ENCODE measurements around the gene RTRAF. TPM values are rescaled to one million over a fixed set of nuclear protein-coding genes. Genes with fewer than 3 reads are reported as not detected.

The RTRAF gene
- total RNA-seq, 1 experiment from 2014 or later: 350 TPM

GRCh38 chr14:52018252-52018651, 28.9 kb downstream of the RTRAF start:
- Histone ChIP-seq H2AFZ (ENCODE audit: low read length) (no peak overlapping the region), H3K23me2 (ENCODE audit: insufficient read length, low read depth, low read length, poor library complexity, severe bottlenecking) (no peaks in the 10 kb centered on the region), H2BK12ac (ENCODE audit: insufficient read length, low read depth, low read length) (no peak overlapping the region), H4K8ac (replicated peaks; ENCODE audit: insufficient read length, low read depth, low read length) (no peak overlapping the region), H3K4ac (ENCODE audit: low read depth, low read length) (no peak overlapping the region), H2BK120ac (ENCODE audit: low read depth, low read length, poor library complexity, severe bottlenecking) (no peak overlapping the region), H3K4me1 (ENCODE audit: insufficient read depth, low read length) (peaks cover 7% of the 10 kb centered on the region; the same call in 1 of the 2 replicates), H2BK5ac (ENCODE audit: insufficient read length, low read length) (no peak overlapping the region), H2BK20ac (ENCODE audit: low read depth, low read length, poor library complexity, severe bottlenecking) (no peak overlapping the region), H3K4me2 (ENCODE audit: insufficient read depth, insufficient read length, low read length) (no peak overlapping the region), H4K20me1 (ENCODE audit: control insufficient read depth, insufficient read depth, insufficient read length) (no peaks in the 10 kb centered on the region), H3K23ac (ENCODE audit: insufficient read length, low read depth, low read length) (no peak overlapping the region), H4K5ac (ENCODE audit: insufficient read length, low read depth, low read length) (no peak overlapping the region), H3K27ac (ENCODE audit: insufficient read length, low read depth, low read length) (no peak overlapping the region), H3K18ac (ENCODE audit: insufficient read length, low read depth, low read length) (no peak overlapping the region), H4K91ac (ENCODE audit: insufficient read length, low read depth, low read length) (no peak overlapping the region), H3K14ac (ENCODE audit: insufficient read depth, low read length) (no peak overlapping the region), H3K9ac (ENCODE audit: extremely low read depth, insufficient read length, low read length) (no peak overlapping the region), H3K56ac (ENCODE audit: insufficient read length, low read depth, low read length) (no peak overlapping the region), H3T11ph (ENCODE audit: low read length) (no peak overlapping the region), H2BK15ac (ENCODE audit: low read depth, low read length) (no peak overlapping the region), H3K79me2 (ENCODE audit: insufficient read depth, low read length) (no peaks in the 10 kb centered on the region), H3K9me3 (ENCODE audit: control insufficient read depth, low read depth, low read length) (no peaks in the 10 kb centered on the region), H3K27me3 (ENCODE audit: insufficient read depth, low read length) (no peaks in the 10 kb centered on the region), H2AK5ac (ENCODE audit: insufficient read length, low read length) (no peak overlapping the region), H3K79me1 (ENCODE audit: insufficient read depth, low read depth, low read length, poor library complexity, severe bottlenecking) (no peaks in the 10 kb centered on the region)
- H3K36me3 Mint-ChIP-seq (ENCODE audit: insufficient read depth in 1 of 3, low read depth in 3 of 3): no peaks in the 10 kb centered on the region; a peak in 1 of 7 replicates
- no peaks in the 10 kb centered on the region for H3K9me3 Mint-ChIP-seq
- no CpG with 5 or more reads among the region's 4 CpGs for WGBS (ENCODE audit: extremely low coverage, insufficient read length, low lambda C conversion rate)
- H3K27ac Mint-ChIP-seq: no peak overlapping the region; a peak in 1 of 7 replicates
- H3K4me3 Mint-ChIP-seq: no peak overlapping the region
- TF ChIP-seq, protein P1, sequence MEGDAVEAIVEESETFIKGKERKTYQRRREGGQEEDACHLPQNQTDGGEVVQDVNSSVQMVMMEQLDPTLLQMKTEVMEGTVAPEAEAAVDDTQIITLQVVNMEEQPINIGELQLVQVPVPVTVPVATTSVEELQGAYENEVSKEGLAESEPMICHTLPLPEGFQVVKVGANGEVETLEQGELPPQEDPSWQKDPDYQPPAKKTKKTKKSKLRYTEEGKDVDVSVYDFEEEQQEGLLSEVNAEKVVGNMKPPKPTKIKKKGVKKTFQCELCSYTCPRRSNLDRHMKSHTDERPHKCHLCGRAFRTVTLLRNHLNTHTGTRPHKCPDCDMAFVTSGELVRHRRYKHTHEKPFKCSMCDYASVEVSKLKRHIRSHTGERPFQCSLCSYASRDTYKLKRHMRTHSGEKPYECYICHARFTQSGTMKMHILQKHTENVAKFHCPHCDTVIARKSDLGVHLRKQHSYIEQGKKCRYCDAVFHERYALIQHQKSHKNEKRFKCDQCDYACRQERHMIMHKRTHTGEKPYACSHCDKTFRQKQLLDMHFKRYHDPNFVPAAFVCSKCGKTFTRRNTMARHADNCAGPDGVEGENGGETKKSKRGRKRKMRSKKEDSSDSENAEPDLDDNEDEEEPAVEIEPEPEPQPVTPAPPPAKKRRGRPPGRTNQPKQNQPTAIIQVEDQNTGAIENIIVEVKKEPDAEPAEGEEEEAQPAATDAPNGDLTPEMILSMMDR (conservative IDR thresholded peaks at IDR 0.05): no peak
- DNase-seq: no peak
- H3K27me3 Mint-ChIP-seq (ENCODE audit: low read depth): no peaks in the 10 kb centered on the region; the same call in 1 of the 2 replicates
- H3K4me1 Mint-ChIP-seq: peaks cover 47 to 53% of the 10 kb centered on the region in 2 experiments
